ENCODE results near the gene PLSCR2.
"Not testable (repeated sequence)": the region's sequence is repeated elsewhere in the genome, so short reads cannot be mapped to it uniquely, and the experiment has no call there.

Gene PLSCR2, protein sequence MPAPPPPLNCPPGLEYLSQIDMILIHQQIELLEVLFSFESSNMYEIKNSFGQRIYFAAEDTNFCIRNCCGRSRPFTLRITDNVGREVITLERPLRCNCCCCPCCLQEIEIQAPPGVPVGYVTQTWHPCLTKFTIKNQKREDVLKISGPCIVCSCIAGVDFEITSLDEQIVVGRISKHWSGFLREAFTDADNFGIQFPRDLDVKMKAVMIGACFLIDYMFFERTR

DNA sequence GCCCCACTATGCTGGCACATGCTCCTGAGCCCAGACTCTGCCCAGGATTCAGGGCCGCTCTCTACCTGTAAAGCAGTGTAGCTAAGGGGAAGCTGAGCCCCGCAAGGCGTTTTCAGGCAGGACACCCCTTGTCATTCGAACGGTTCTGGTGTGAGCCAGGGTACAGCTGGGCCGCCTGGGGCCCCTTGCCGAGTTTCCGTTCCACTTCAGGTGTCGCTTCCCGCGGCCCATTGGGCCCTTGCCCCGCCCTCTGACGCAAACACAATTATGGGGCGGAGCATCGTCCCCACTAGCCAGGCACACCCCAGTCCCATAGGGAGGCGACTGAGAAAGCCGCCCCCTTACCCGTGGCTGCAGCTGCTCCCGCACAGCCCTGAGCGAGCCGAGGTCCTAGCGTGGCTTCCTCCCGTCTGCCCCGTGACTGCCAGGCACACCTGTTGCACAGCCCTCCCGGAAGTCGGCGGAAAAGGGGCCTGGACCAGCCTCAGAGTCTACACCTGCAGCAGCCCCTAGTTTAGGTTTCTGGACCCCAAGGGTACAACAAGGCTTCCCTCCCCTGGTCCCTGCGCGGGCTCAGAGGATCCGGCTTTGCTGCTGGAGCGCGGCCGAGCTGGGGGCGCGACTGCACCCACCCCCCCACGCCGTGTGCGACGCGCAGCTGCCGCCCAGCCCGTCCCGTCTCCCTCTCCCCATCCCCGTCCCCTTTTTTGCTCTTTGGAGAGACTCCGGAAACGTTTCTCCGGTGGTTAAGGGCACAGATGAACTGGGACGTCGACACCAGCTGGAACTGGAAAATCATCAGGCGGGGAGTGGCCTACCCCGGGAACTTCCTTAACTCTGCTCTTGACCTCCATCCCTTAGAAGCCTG, at the start of gene PLSCR2:
Gene PLSCR2, minus strand, starts transcription at position 412 of the 868 bp plus-strand sequence. CDS start 9,657 bp downstream, outside the sequence.
- no peak for DNase-seq (ENCODE audit: low spot score)
- FAIRE-seq, result no peak

DNA sequence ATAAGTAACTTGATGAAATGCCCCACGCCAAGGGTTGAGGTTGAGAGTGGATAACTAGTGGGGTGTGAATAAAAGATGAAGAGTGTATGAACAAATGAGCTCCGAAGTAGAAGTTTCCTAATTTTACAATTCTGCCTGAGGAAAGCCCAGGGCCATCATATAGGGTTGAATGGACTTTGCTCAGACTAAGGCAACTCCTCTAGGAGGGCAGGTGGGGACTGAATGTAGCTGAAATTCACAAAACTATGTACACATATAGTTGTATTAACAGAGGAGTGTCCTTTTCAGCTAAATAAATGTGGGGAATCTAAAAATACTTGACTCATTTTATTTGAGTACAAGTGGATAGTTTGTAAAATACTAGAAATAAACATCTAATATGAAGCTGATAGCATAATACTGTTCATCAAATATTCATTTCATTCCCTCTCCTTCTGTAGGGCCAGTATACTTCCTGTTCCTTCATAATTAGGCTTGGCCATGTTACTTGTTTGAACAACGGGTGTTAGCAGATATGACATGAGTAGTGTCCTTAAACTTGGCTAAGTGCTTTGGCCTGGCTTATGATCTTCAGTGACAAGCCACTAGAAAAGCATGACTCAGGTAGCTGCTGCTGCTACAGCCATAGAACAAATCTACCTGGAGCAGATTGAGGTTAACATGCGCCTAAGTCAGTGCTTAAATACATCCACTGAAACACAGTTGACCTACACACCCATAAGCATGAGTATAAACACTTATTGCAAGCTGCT, 48.5 kb upstream of the PLSCR2 start:
- no peak for FAIRE-seq
- no peak for DNase-seq (ENCODE audit: low spot score)

DNA sequence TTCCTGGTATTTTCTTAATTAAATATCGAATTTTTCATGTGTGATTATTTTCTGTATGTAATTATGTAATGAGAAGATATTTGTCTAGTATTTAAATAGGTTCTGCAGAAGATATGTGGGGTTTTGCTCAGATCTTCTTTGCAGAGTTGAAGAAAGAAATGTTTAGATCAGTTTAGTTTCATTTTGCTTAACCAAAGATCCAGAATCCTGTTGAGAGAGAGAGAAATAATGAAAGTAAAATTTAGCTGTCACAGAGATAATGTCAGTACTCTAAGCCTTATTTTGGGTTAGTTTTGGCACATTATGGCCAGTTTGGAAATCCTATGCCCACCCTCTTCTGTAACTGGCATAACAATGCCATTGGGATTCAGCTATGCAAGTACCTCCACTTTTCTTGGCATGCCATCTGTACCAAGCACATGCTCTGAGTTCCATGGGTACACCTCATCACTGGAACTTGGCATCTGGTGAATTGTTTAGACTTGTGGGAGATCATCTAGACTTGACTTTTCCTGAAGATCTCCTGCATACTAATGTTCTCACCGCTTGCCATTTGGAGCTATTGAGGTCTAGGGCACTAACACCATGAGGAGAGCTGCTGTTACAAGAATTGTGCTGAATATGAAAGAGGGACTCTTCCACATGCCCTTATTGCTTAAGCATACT, 44.2 kb upstream of the PLSCR2 start:
- FAIRE-seq, result no peak
- no peak for DNase-seq (ENCODE audit: low spot score)

DNA sequence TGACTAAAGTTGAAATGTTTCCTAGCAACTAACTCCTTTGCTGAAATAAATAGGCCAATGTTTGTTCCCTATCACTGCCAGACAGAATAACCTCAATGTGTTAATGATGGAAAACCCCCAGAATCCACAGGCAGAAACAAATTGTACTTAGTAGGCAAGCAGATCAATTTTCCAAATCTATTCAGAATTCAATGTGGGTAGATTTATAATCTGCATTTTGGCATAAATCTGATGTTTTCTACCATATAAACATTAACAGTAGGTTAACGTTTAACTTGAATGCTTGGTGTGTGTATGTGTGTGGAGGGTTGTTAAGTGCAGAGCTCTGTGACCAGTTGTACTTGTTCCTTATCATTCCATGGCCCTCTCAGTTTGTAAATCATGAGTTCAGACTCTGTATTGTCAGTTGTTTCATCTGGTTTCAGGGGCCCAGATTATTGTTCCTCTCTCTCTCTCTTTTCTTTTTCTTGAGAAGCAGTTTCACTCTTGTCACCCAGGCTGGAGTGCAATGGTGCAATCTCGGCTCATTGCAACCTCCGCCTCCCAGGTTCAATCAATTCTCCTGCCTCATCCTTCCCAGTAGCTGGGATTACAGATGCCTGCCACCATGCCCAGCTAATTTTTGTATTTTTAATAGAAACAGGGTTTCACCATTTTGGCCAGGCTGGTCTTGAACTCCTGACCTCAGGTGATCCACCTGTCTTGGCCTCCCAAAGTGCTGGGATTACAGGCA, 42.2 kb upstream of the PLSCR2 start:
- FAIRE-seq, result no peak
- DNase-seq (ENCODE audit: low spot score), result no peak

DNA sequence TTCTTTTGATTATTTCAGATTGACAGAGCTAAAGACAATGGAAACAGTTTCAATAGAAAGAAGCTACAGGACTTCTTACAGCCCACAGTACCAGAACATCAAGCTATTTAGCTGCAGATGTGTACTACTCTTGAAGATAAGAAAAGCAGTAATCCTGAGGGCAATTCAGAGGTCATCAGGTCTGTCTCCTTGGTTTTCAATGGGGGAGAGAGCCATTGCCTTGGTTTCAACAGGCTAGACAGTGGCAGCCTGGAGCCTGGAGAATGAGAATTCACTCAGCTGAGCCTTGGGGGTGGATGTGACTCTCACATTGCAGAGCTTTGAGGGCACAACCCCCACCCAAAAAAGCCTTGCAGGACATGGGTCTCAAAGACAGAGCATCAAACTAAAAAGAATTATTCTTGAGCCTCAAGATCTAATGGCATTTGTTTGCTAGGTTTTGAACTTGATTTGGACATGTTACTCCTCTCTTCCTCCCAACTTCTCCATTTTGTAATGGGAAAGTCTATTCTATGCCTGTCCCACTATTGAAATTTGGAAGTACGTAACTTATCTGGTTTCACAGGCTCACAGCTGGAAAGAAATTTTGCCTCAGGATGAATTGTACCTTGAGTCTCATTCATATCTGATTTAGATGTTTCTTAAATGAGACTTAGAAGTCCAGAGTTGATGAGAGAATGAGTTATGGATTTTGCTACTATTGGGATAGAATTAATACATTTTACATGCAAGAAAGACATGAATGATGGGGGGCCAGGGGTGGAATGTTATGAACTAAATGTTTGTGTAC, 38.2 kb upstream of the PLSCR2 start:
- FAIRE-seq (no peak), DNase-seq (ENCODE audit: low spot score) (no peak)

DNA sequence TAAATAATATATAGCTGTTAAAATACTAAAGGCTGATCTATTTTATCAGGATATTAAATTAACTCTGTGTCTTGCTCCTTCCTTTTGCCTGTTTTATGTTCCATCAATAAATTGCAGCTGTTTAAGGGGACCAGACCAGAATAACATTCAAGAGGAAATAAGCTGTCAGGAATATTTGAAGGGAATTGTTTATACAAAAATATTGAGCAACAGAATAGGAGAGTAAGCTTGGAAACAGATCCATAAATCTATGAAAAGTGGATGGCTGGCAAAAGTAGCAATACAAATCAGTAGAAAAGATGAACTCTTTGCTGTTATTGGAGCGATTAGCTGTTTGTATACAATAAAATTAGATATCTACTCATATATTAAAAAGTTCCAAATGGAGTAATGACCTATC, 36.2 kb upstream of the PLSCR2 start:
- DNase-seq (ENCODE audit: low spot score) (no peak), FAIRE-seq (no peak)

DNA sequence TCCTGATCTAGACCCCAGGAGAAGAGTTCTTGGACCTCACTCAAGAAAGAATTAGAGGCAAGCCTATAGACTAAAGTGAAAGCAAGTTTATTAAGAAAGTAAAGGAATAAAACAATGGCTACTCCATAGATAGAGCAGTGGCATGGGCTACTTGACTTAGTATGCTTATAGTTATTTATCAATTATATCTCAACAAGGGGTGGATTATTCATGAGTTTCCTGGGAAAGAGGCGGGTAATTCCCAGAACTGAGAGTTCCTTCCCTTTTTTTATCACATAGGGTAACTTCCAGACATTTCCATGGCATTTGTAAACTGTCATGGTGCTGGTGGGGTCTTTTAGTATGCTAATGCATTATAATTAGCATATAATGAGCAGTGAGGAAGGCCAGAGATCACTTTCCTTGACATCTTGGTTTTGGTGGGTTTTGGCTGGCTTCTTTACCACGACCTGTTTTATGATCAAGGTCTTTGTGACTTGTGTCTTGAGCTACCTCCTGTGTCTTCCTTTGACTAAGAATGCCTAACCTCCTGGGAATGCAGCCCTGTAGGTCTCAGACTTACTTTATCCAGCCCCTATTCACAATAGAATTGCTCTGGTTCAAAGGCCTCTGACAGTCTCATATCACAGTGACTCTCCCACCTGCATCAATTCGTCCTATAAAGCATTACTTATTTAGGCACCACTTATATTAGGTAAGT, 35.3 kb upstream of the PLSCR2 start:
- DNase-seq (ENCODE audit: low spot score) (no peak), FAIRE-seq (no peak)

DNA sequence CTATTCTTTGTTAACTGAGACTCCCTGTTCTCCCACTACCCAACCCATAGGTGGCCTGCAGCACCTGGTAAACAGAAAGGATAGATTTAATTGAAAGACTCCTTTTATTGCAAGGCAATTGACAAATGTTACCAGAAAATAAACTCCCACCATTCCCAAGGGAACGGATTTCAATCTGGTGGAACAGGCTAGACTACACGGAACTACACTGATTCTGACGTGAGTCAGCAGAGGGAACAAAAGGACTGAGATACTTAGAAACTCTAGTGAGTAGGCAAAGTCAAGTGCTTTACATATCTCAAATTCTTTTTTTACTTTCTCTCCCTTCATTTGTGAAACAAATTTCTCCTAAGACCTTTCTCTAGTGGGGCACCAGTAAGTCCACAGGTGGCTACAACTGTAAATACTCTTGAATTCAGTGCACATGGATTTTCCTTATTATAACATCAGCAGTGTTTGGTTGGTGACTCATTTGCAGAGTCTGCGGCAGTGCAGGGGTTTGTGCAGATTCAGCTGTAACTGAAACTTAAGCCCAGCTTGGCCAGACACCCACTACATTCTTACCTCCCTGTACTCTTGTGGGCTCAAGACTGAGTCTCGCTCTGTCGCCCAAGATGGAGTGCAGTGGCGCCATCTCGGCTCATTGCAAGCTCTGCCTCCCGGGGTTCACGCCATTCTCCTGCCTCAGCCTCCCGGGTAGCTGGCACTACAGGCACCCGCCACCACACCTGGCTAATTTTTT, 34.3 kb upstream of the PLSCR2 start:
- DNase-seq (ENCODE audit: low spot score) (peak; percentile 64), FAIRE-seq (no peak)

DNA sequence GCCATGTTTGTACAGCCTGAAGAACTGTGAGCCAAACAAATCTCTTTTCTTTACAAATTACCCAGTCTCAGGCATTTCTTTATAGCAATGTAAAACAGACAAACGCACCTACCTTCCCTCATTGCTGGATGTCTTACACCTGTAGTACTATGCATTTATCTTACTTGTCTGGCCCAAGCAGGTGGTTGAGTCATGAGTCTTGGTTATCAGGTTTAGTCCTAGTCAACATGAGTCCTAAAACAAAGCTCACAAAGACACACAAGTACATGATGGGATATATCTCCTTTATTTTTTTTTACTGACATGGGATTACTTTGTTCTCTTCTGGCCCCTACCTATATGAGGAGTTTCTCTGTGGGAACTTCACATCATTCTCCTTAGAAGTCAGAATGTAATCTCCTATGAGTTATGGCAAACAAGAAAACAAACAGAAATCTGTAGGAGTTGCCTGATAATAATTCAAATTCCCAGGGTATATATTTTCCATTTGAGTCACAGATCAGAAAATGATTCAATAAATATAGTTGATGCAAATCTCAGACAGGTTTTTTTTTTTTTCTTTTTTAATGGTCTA, 33.6 kb upstream of the PLSCR2 start:
- no peak for DNase-seq (ENCODE audit: low spot score)
- FAIRE-seq, result peak; percentile 67

DNA sequence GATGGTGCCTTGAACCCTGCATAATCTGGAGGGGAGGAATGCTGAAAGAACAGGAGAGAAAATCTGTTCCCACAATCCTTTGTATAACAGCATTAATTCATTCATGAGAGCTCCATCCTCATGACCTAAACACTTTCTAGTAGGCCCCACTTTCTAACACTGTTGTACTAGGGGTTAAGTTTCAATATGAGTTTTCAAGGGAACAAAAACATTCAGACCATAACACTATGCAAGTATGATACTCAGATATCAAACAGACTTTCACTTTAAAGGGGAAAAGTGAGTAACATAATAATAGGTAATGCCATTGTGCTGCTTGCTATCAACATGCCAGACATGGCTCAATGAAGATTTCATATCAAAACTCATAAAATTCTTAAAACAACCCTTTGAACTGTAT, 32.4 kb upstream of the PLSCR2 start:
- FAIRE-seq (no peak), DNase-seq (ENCODE audit: low spot score) (no peak)

DNA sequence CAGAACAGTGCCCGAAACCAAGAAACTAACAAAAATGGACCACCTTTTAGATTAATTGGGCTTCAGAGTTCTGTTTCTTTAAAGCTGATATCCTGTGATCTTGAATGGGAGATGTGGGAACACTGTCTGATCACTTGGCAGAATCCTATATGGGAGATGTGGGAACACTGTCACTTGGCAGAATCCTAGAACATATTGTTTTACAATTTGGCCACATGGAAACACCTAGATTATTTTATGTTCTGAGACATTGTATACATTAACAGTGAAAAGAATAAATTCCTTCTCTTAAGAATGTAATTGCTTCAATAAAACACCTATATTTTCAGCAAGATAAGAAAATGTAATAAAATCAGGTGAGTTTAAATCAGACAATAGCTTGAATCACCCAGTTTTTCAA, 30.3 kb upstream of the PLSCR2 start:
- FAIRE-seq (no peak), DNase-seq (ENCODE audit: low spot score) (no peak)

DNA sequence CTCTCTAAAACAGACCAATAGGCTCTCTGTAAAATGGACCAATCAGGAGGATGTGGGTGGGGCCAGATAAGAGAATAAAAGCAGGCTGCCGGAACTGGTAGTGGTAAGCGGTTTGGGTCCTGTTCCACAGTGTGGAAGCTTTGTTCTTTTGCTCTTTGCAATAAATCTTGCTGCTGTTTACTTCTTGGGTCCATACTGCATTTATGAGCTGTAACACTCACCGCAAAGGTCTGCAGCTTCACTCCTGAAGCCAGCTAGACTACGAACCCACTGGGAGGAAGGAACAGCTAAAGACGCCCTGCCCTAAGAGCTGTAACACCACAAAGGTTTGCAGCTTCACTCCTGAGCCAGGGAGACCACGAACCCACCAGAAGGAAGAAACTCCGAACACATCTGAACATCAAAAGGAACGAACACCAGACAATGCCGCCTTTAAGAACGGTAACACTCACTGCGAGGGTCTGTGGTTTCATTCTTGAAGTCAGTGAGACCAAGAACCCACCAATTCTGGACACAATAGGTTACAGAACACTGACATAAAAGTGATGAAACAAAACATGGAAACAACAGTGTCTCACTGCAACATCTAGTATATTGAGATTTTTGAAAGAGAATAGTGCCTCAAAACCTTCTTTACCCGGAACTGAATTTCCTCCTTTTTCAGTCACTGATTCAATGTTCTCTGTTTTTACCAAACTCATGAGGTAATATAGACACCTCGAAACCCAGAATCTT, 28.8 kb upstream of the PLSCR2 start:
- no peak for FAIRE-seq
- DNase-seq (ENCODE audit: low spot score), result no peak

DNA sequence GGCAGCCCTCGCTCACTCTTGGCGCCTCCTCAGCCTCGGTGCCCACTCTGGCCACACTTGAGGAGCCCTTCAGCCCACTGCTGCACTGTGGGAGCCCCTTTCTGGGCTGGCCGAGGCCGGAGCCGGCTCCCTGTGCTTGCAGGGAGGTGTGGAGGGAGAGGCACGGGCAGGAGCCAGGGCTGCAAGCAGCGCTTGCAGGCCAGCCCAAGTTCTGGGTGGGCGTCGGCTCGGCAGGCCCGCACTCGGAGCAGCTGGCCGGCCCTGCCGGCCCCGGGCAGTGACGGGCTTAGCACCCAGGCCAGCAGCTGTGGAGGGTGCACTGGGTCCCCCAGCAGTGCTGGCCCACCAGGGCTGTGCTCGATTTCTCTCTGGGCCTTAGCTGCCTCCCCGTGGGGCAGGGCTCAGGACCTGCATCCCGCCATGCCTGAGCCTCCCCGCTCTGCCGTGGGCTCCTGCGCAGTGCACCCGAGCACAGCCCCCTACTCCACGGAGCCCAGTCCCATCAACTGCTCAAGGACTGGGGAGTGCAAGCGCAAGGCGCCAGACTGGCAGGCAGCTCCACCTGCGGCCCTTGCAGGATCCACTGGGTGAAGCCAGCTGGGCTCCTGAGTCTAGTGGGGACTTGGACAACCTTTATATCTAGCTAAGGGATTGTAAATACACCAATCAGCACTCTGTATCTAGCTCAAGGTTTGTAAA, 27.9 kb upstream of the PLSCR2 start:
- not testable (repeated sequence) for FAIRE-seq; DNase-seq (ENCODE audit: low spot score)

DNA sequence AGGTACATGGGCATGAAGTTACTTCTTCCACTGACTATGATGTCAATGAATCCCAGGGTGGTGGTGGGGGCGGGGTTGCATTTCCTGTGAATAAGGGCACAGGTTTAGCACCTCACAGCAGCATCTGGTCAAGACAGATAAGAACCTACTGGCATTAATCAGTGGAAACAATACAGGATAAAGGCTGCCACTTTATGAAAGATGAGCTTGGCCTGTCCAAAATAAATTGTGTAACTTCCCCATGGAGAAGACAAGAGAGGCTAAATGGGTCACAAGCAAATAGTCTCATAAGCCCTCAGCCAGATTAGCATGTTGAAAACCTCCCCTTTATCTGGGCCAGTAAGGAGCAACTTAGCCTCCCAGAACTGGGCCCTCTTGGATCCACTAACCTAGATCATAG, 27.4 kb upstream of the PLSCR2 start:
- no peak for FAIRE-seq
- no peak for DNase-seq (ENCODE audit: low spot score)

DNA sequence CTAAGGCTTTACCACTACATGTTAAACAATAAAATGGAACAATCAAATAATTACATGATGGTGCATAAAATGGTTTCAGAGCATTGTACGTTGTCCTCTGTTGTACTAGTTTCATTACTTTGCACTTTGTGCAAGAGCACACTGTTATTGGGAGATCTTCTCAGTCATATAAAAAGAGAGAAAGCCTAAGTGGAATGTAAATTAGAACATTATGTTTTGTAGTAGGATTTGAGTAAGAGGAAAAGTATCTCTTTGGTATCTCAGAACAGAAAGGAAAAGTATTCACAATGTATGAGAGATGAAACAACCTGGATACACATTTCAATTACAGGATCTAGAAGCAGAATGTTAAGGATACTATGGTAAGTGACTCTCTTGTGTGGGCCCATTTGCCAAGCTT, 26.9 kb upstream of the PLSCR2 start:
- FAIRE-seq (no peak), DNase-seq (ENCODE audit: low spot score) (no peak)

DNA sequence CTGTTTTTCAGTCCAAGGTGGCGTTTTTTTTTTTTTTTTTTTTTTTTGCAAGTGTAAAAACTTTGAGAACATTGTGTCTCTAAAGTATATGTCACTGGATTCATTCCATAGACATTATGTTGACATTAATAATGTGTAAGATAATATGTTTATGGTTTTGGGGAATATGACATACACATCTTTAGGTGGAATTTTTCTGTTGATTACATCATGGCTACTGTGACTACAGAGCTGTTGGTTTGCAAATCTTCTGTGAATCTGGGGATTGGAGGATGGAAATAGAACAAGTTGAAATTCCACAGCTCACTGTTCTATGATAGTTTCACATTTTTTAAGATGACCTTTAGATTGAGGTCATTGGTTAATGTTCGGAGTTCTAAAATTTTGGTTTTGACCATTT, 24.4 kb upstream of the PLSCR2 start:
- FAIRE-seq (no peak), DNase-seq (ENCODE audit: low spot score) (no peak)

DNA sequence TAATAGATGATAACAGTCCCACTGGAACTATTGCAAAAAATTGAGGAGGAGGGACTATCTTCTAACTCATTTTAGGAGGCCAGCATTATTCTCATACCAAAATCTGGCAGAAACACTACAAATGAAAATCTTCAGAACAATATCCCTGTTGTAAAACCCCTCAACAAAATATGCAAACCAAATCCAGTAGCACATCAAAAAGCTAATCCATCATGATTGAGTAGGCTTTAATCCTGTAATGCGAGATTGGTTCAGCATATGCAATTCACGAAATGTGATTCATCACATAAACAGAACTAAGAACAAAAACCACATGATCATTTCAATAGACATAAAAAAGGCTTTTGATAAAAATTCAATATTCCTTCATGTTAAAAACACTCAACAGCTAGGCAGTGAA, 23.9 kb upstream of the PLSCR2 start:
- no peak for FAIRE-seq
- no peak for DNase-seq (ENCODE audit: low spot score)

Data from urothelium cell line (cell line).